Mammary epithelial cell (primary cell): ENCODE data around the gene SEPSECS.

Source experiments
- EZH2 ChIP-seq: IDR thresholded peaks from 2 replicates; pipeline ENCODE4 v1.6.1; 2012; ENCODE audit warnings: low read length, inconsistent platforms, borderline replicate concordance
- TF ChIP-seq, protein P1 (sequence below), 2 donors: IDR thresholded peaks in 1 of 2; conservative IDR thresholded peaks in 1 of 2; 2 replicates each; pipeline ENCODE4 v1.5.1; 2011 to 2012; ENCODE audit warnings: inconsistent platforms in 2 of 2, low read length in 2 of 2, mild to moderate bottlenecking in 2 of 2, control low read depth in 1 of 2, low read depth in 1 of 2; ENCODE audit not compliant: insufficient read depth in 1 of 2; ENCODE audit errors: extremely low read depth in 1 of 2

DNA sequence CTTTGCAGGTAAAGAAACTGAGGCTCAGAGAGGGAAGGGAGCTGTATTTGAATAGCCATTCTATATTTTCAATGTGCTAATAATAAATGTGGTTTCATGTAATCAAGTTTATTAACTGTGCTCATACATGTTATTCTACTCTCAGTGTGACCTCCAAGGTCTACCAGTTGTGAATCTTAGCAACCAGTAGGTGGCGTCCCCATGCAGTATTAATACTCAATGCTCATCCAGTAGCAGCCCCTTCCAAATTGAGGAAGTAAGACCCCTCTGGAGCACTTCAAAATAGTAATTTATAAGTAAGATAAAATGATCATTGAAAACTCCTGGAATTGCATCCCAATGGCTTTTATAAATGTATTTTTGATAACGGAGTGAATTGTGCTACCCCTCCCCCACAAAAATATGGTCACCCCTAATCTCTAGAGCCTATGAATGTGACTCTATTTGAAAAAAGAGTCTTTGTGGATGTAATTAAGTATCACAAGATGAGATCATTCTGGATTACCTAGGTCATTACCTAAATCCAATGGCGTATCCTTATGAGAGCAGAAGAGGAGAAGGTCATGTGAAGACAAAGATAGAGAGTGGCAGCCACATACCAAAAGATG is 20.4 kb upstream of the SEPSECS start:
- TF ChIP-seq, protein P1, sequence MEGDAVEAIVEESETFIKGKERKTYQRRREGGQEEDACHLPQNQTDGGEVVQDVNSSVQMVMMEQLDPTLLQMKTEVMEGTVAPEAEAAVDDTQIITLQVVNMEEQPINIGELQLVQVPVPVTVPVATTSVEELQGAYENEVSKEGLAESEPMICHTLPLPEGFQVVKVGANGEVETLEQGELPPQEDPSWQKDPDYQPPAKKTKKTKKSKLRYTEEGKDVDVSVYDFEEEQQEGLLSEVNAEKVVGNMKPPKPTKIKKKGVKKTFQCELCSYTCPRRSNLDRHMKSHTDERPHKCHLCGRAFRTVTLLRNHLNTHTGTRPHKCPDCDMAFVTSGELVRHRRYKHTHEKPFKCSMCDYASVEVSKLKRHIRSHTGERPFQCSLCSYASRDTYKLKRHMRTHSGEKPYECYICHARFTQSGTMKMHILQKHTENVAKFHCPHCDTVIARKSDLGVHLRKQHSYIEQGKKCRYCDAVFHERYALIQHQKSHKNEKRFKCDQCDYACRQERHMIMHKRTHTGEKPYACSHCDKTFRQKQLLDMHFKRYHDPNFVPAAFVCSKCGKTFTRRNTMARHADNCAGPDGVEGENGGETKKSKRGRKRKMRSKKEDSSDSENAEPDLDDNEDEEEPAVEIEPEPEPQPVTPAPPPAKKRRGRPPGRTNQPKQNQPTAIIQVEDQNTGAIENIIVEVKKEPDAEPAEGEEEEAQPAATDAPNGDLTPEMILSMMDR (conservative IDR thresholded peaks at IDR 0.05 in 1 of 2, IDR thresholded peaks at IDR 0.05 in 1 of 2; ENCODE audit: extremely low read depth in 1 of 2, insufficient read depth in 1 of 2, low read depth in 1 of 2, low read length in 2 of 2) = peak; percentile 81 to 82
- no peak for TF ChIP-seq EZH2
